C1 segment of cervical spinal cord (tissue), 14 donors: ENCODE data around the gene AJAP1.
"Not testable (repeated sequence)": the region's sequence is repeated elsewhere in the genome, so short reads cannot be mapped to it uniquely, and the experiment has no call there.

Source experiments
- DNase-seq, 14 donors: peaks; one replicate each; lab custom pipeline; 2025; lab: John Stamatoyannopoulos, UW

AJAP1 gene

GRCh38 chr1:4653796-4654725, at the start of gene AJAP1:
TSS of gene AJAP1 (plus strand) at chr1:4654609. CDS start at chr1:4655426, 817 bp downstream.
- peak in 3 of 14 donors; percentile 10 to 43 (median 16) for DNase-seq

- no peak for DNase-seq
These were observed 49.3 kb upstream of the AJAP1 start for GRCh38 chr1:4605158-4605557.

- no peak for DNase-seq
These were observed 42.7 kb upstream of the AJAP1 start for GRCh38 chr1:4611563-4612341.

- no peak for DNase-seq
These were observed 41.4 kb upstream of the AJAP1 start for GRCh38 chr1:4612991-4613390.

- no peak for DNase-seq
These were observed 40.6 kb upstream of the AJAP1 start for GRCh38 chr1:4613606-4614370.

- DNase-seq = no peak
These were observed 39.9 kb upstream of the AJAP1 start for GRCh38 chr1:4614371-4615137.

GRCh38 chr1:4615138-4615470, 39.3 kb upstream of the AJAP1 start:
- DNase-seq = no peak

- no peak for DNase-seq
These were observed 38.9 kb upstream of the AJAP1 start for GRCh38 chr1:4615501-4615900.

- no peak for DNase-seq
These were observed 37.5 kb upstream of the AJAP1 start for GRCh38 chr1:4616831-4617465.

- DNase-seq = no peak
These were observed 36.9 kb upstream of the AJAP1 start for GRCh38 chr1:4617506-4617905.

- DNase-seq = not testable (repeated sequence)
These were observed 35.6 kb upstream of the AJAP1 start for GRCh38 chr1:4618827-4619226.

GRCh38 chr1:4621646-4622045, 32.8 kb upstream of the AJAP1 start:
- DNase-seq = no peak

GRCh38 chr1:4622821-4623220, 31.6 kb upstream of the AJAP1 start:
- DNase-seq = no peak

- no peak for DNase-seq
These were observed 30.2 kb upstream of the AJAP1 start for GRCh38 chr1:4624141-4624715.

- DNase-seq = no peak
These were observed 29.6 kb upstream of the AJAP1 start for GRCh38 chr1:4624801-4625200.

- DNase-seq = no peak
These were observed 28.3 kb upstream of the AJAP1 start for GRCh38 chr1:4626061-4626460.

- DNase-seq = no peak
These were observed 27.7 kb upstream of the AJAP1 start for GRCh38 chr1:4626560-4627319.

- no peak for DNase-seq
These were observed 27.1 kb upstream of the AJAP1 start for GRCh38 chr1:4627353-4627752.

GRCh38 chr1:4628992-4629391, 25.4 kb upstream of the AJAP1 start:
- DNase-seq = no peak

GRCh38 chr1:4630561-4630960, 23.8 kb upstream of the AJAP1 start:
- DNase-seq = no peak
